Measurements from ENCODE around the gene SLC35F1. TPM values are rescaled to one million over a fixed set of nuclear protein-coding genes. Genes with fewer than 3 reads are reported as not detected.

The SLC35F1 gene
- total and polyA plus RNA-seq, 2 donors (not counting 3 experiments of a cell fraction or from before 2014, with no cell fraction given): not detected

- H3K9ac ChIP-seq (replicated peaks; ENCODE audit: extremely low read depth, insufficient read depth, low read length): no peak overlapping the region
- CTCF ChIA-PET: no interaction called here
- TF ChIP-seq, protein P1, sequence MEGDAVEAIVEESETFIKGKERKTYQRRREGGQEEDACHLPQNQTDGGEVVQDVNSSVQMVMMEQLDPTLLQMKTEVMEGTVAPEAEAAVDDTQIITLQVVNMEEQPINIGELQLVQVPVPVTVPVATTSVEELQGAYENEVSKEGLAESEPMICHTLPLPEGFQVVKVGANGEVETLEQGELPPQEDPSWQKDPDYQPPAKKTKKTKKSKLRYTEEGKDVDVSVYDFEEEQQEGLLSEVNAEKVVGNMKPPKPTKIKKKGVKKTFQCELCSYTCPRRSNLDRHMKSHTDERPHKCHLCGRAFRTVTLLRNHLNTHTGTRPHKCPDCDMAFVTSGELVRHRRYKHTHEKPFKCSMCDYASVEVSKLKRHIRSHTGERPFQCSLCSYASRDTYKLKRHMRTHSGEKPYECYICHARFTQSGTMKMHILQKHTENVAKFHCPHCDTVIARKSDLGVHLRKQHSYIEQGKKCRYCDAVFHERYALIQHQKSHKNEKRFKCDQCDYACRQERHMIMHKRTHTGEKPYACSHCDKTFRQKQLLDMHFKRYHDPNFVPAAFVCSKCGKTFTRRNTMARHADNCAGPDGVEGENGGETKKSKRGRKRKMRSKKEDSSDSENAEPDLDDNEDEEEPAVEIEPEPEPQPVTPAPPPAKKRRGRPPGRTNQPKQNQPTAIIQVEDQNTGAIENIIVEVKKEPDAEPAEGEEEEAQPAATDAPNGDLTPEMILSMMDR (IDR thresholded peaks at IDR 0.05; ENCODE audit: extremely low read depth in 1 of 2, insufficient read depth in 1 of 2, low read depth in 1 of 2, low read length in 2 of 2): no peak
- TF ChIP-seq MYC (IDR thresholded peaks at IDR 0.05; ENCODE audit: low read depth, low read length): no peak
- no peak for TF ChIP-seq JUN (IDR thresholded peaks at IDR 0.05; ENCODE audit: borderline replicate concordance, insufficient read depth, insufficient read length, low read depth)
- TF ChIP-seq POLR2AphosphoS5 (IDR thresholded peaks at IDR 0.05; ENCODE audit: insufficient read depth, low read depth, low read length): no peak
- TF ChIP-seq EZH2 (IDR thresholded peaks at IDR 0.05; ENCODE audit: borderline replicate concordance, low read depth, low read length, severe bottlenecking): no peak
- no peak for TF ChIP-seq POLR2A (IDR thresholded peaks at IDR 0.05; ENCODE audit: low read depth, low read length)
- no peak for TF ChIP-seq FOS (IDR thresholded peaks at IDR 0.05; ENCODE audit: borderline replicate concordance, insufficient read depth, low read length)
- TF ChIP-seq, protein P2, sequence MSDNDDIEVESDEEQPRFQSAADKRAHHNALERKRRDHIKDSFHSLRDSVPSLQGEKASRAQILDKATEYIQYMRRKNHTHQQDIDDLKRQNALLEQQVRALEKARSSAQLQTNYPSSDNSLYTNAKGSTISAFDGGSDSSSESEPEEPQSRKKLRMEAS (IDR thresholded peaks at IDR 0.05; ENCODE audit: insufficient read depth, insufficient read length): no peak
- no peak for TF ChIP-seq GATA2 (IDR thresholded peaks at IDR 0.05; ENCODE audit: insufficient read depth, insufficient read length, low read depth, low read length)
- FAIRE-seq: no peak
- intact Hi-C loops (cut with micrococcal nuclease) (no loop called here), dilution Hi-C loops (cut with MboI; ENCODE audit: extremely low pct_ligation_motif_present, low sequenced_read_pairs) (no loop called here)
- H3K27me3 ChIP-seq (ENCODE audit: control insufficient read depth in 2 of 2, insufficient read depth in 2 of 2, low read length in 2 of 2): no peaks in the 10 kb centered on the region
- no TSS peak for BruUV-seq (replicated peaks)
- no peak overlapping the region for H2AFZ ChIP-seq (ENCODE audit: low read depth, low read length)
- no peak for DNase-seq (ENCODE audit: low read depth, low spot score)
- no peaks in the 10 kb centered on the region for H3K9me1 ChIP-seq (replicated peaks; ENCODE audit: control insufficient read depth, extremely low read depth, insufficient read depth, low read length)
- no peaks in the 10 kb centered on the region for H3K9me3 ChIP-seq (replicated peaks; ENCODE audit: control insufficient read depth, insufficient read depth, low read length)
- no peaks in the 10 kb centered on the region for H3K79me2 ChIP-seq (ENCODE audit: control insufficient read depth, insufficient read depth, low read length)
- no peak overlapping the region for H3K4me2 ChIP-seq (ENCODE audit: insufficient read depth, low read length)
- no peaks in the 10 kb centered on the region for H3K4me1 ChIP-seq (ENCODE audit: control insufficient read depth, extremely low read depth, insufficient read depth, low read length)
- POLR2A ChIA-PET: no interaction called here
- H3K4me3 ChIP-seq (replicated peaks in 1 of 3; ENCODE audit: insufficient read depth in 1 of 3, low read depth in 1 of 3, low read length in 3 of 3): no peak overlapping the region
- no peaks in the 10 kb centered on the region for H4K20me1 ChIP-seq (replicated peaks; ENCODE audit: control insufficient read depth, extremely low read depth, insufficient read depth, low read length)
- H3K27ac ChIP-seq (ENCODE audit: insufficient read depth, low read depth, low read length): no peak overlapping the region
- no peaks in the 10 kb centered on the region for H3K36me3 ChIP-seq (ENCODE audit: control insufficient read depth in 2 of 2, extremely low read depth in 1 of 2, insufficient read depth in 2 of 2, low read length in 2 of 2)
Measured at GRCh38 chr6:118083711-118084110, 176.6 kb downstream of the SLC35F1 start.

All from endothelial cell of umbilical vein (primary cell).